Measurements from ENCODE around the gene FHL5. TPM values are rescaled to one million over a fixed set of nuclear protein-coding genes. Genes with fewer than 3 reads are reported as not detected.

FHL5 gene
- total RNA-seq, 1 experiment from 2014 or later, result not detected

- intact Hi-C loops (cut with micrococcal nuclease; ENCODE audit: unreplicated experiment), result no loop called here
- H3F3A ChIP-seq (ENCODE audit: insufficient read depth, low read depth), result 0 out of 2 replicates have a peak, but pooled peaks cover 10% of the 10 kb centered on the region
These were observed 30.5 kb upstream of the FHL5 start for GRCh38 chr6:96532399-96532798.

GRCh38 chr6:96537726-96538125 is 25.2 kb upstream of the FHL5 start:
- Histone ChIP-seq H4K20me1 (ENCODE audit: insufficient read depth) (no peaks in the 10 kb centered on the region), H3K27ac (no peak overlapping the region), H2AFZ (no peak overlapping the region), H3K4me2 (no peak overlapping the region), H3K27me3 (ENCODE audit: insufficient read depth, low read depth) (no peaks in the 10 kb centered on the region), H3K79me2 (ENCODE audit: low read depth) (no peaks in the 10 kb centered on the region), H3K9me3 (ENCODE audit: insufficient read depth, low read depth) (no peaks in the 10 kb centered on the region), H3F3A (ENCODE audit: insufficient read depth, low read depth) (0 out of 2 replicates have a peak, but pooled peaks cover 5% of the 10 kb centered on the region), H3K4me1 (replicated peaks; ENCODE audit: insufficient read depth) (no peaks in the 10 kb centered on the region), H3K9me2 (ENCODE audit: insufficient read depth) (no peaks in the 10 kb centered on the region), H3K4me3 (no peak overlapping the region), H3K36me3 (ENCODE audit: low read depth) (peaks cover 32% of the 10 kb centered on the region)
- no peak for TF ChIP-seq EZH2 (IDR thresholded peaks at IDR 0.05; ENCODE audit: low read depth)
- no peak for TF ChIP-seq CTCF (conservative IDR thresholded peaks at IDR 0.05)
- intact Hi-C loops (cut with micrococcal nuclease; ENCODE audit: unreplicated experiment), result no loop called here
- BruUV-seq (replicated peaks), result no TSS peak
- no peak for DNase-seq
- ChIA-PET CTCF (no interaction called here), POLR2A (ENCODE audit: unreplicated experiment) (no interaction called here)

More at GRCh38 chr6:96532399-96532798, 30.5 kb upstream of the FHL5 start:
- Histone ChIP-seq H3K36me3 (ENCODE audit: low read depth) (peaks cover 51% of the 10 kb centered on the region), H3K9me3 (ENCODE audit: insufficient read depth, low read depth) (no peaks in the 10 kb centered on the region), H3K9me2 (ENCODE audit: insufficient read depth) (no peaks in the 10 kb centered on the region), H4K20me1 (ENCODE audit: insufficient read depth) (no peaks in the 10 kb centered on the region), H3K4me3 (no peak overlapping the region), H3K27ac (no peak overlapping the region), H3K27me3 (ENCODE audit: insufficient read depth, low read depth) (no peaks in the 10 kb centered on the region), H3K4me1 (replicated peaks; ENCODE audit: insufficient read depth) (no peaks in the 10 kb centered on the region), H3K79me2 (ENCODE audit: low read depth) (no peaks in the 10 kb centered on the region), H2AFZ (no peak overlapping the region), H3K4me2 (no peak overlapping the region)
- no peak for DNase-seq
- CTCF ChIA-PET, result interaction anchor here (0.6 kb wide), 1 partner anchor 1063 kb away, joined by 3 read pairs; no protein-coding TSS in a partner anchor
- POLR2A ChIA-PET (ENCODE audit: unreplicated experiment), result no interaction called here
- no TSS peak for BruUV-seq (replicated peaks)
- TF ChIP-seq CTCF (conservative IDR thresholded peaks at IDR 0.05), result no peak
- no peak for TF ChIP-seq EZH2 (IDR thresholded peaks at IDR 0.05; ENCODE audit: low read depth)

- Histone ChIP-seq H3K4me3 (no peak overlapping the region), H3K27me3 (ENCODE audit: insufficient read depth, low read depth) (no peaks in the 10 kb centered on the region), H3K36me3 (ENCODE audit: low read depth) (peaks cover 23% of the 10 kb centered on the region), H3K79me2 (ENCODE audit: low read depth) (no peaks in the 10 kb centered on the region), H3K9me2 (ENCODE audit: insufficient read depth) (no peaks in the 10 kb centered on the region), H4K20me1 (ENCODE audit: insufficient read depth) (no peaks in the 10 kb centered on the region), H2AFZ (no peak overlapping the region), H3K4me1 (replicated peaks; ENCODE audit: insufficient read depth) (no peaks in the 10 kb centered on the region), H3K4me2 (no peak overlapping the region), H3F3A (ENCODE audit: insufficient read depth, low read depth) (no peaks in the 10 kb centered on the region), H3K27ac (no peak overlapping the region), H3K9me3 (ENCODE audit: insufficient read depth, low read depth) (no peaks in the 10 kb centered on the region; the same call in 1 of the 2 replicates)
- intact Hi-C loops (cut with micrococcal nuclease; ENCODE audit: unreplicated experiment), result loop anchor here (5.0 kb wide), 1 partner anchor 510 kb away; no protein-coding TSS in a partner anchor
- ChIA-PET POLR2A (ENCODE audit: unreplicated experiment) (no interaction called here), CTCF (no interaction called here)
- DNase-seq, result no peak
- BruUV-seq (replicated peaks), result no TSS peak
- TF ChIP-seq CTCF (conservative IDR thresholded peaks at IDR 0.05) (peak; percentile 60), EZH2 (IDR thresholded peaks at IDR 0.05; ENCODE audit: low read depth) (no peak)
These were observed 20.2 kb upstream of the FHL5 start for GRCh38 chr6:96542702-96543101.

Measured in PC-9 (cell line).